Uterus (tissue), 4 donors: Measurements from ENCODE around the gene RNF169. TPM values are rescaled to one million over a fixed set of nuclear protein-coding genes. Genes with fewer than 3 reads are reported as not detected.
"Not testable (repeated sequence)": the region's sequence is repeated elsewhere in the genome, so short reads cannot be mapped to it uniquely, and the experiment has no call there.

Experiments used
- DNase-seq, 2 donors: peaks; one replicate each; pipeline ENCODE4 v3.0.0-alpha.2; 2019 to 2020
- H3K27ac ChIP-seq, 2 donors: fragments of 200-600 bp; sonication (generic); 1 replicate in 1 of 2; 2 replicates in 1 of 2; pipeline ENCODE4 v1.5.1; 2016 to 2018
- H3K27me3 ChIP-seq, 2 donors: fragments of 200-600 bp; sonication (generic); one replicate each; pipeline ENCODE4 v1.5.1; 2018 to 2019; ENCODE audit warnings: control low read depth in 1 of 2
- H3K36me3 ChIP-seq, 2 donors: fragments of 200-600 bp; sonication (generic); one replicate each; pipeline ENCODE4 v1.5.1; 2019; ENCODE audit warnings: control low read depth in 1 of 2
- H3K4me1 ChIP-seq, 2 donors: fragments of 200-600 bp; sonication (generic); one replicate each; pipeline ENCODE4 v1.5.1; 2018 to 2019; ENCODE audit warnings: control low read depth in 1 of 2
- H3K4me3 ChIP-seq, 2 donors: fragments of 200-600 bp; sonication (generic); 1 replicate in 1 of 2; 2 replicates in 1 of 2; pipeline ENCODE4 v1.5.1; 2018 to 2019; ENCODE audit warnings: mild to moderate bottlenecking in 1 of 2
- H3K9me3 ChIP-seq, 2 donors: fragments of 200-600 bp; sonication (generic); one replicate each; pipeline ENCODE4 v1.5.1; 2019; ENCODE audit warnings: control low read depth in 1 of 2
- CTCF ChIP-seq, 4 experiments: fragments of 200-600 bp in 2 of 4; fragments of 450-650 bp in 2 of 4; sonication (generic) in 2 of 4; IDR thresholded peaks; one replicate each; pipeline ENCODE4 v1.5.1; 2016 to 2019; ENCODE audit warnings: antibody characterized with exemption in 4 of 4, mild to moderate bottlenecking in 2 of 4, moderate library complexity in 1 of 4
- POLR2A ChIP-seq, 2 donors: fragments of 450-650 bp; IDR thresholded peaks; one replicate each; pipeline ENCODE4 v1.6.1; 2016; ENCODE audit warnings: antibody characterized with exemption in 2 of 2, mild to moderate bottlenecking in 1 of 2, moderate library complexity in 1 of 2
- intact Hi-C: fragments of 100-400 bp; cut with DNase I; formaldehyde crosslinking; loops from one replicate; pipeline ENCODE4 v1.15.1; 2023; ENCODE audit warnings: low total_unique reads
- total RNA-seq, 4 donors: library from RNA; depleted of rRNA in 3 of 4; stranded (reverse); fragments of >200 nt in 3 of 4; gene quantifications; one replicate each; pipeline versions ENCODE4 v1.1.0 to v1.2.4, GENCODE V29; 2014 to 2023
- donor health status: DM: yes; HTN: yes; CAD: no.

The RNF169 gene
- total RNA-seq, 4 donors from 2014 or later: 15.0 to 42.4 (median 25.0) TPM

- H3K27ac ChIP-seq: no peak overlapping the region
- no peaks in the 10 kb centered on the region for H3K36me3 ChIP-seq
- intact Hi-C loops: no loop called here
- H3K4me1 ChIP-seq: peaks cover 0 to 8% of the 10 kb centered on the region in 2 donors
- no peaks in the 10 kb centered on the region for H3K27me3 ChIP-seq
- no peak for DNase-seq
- no peak overlapping the region for H3K4me3 ChIP-seq
- no peak for TF ChIP-seq CTCF (IDR thresholded peaks at IDR 0.05)
- no peaks in the 10 kb centered on the region for H3K9me3 ChIP-seq
Measured at GRCh38 chr11:74751303-74751702, 2.7 kb downstream of the RNF169 start.

- no peak for TF ChIP-seq CTCF (IDR thresholded peaks at IDR 0.05)
- TF ChIP-seq POLR2A (IDR thresholded peaks at IDR 0.05): no peak
- intact Hi-C loops: no loop called here
- no peaks in the 10 kb centered on the region for H3K9me3 ChIP-seq
Measured at GRCh38 chr11:74754507-74755252, 6.0 kb downstream of the RNF169 start.

GRCh38 chr11:74755395-74755995 is 6.8 kb downstream of the RNF169 start:
- H3K27ac ChIP-seq: no peak overlapping the region

More at GRCh38 chr11:74754507-74755252, 6.0 kb downstream of the RNF169 start:
- Histone ChIP-seq H3K27me3 (no peaks in the 10 kb centered on the region), H3K4me1 (no peaks in the 10 kb centered on the region), H3K27ac (peak overlapping the region in 1 of 2 donors; percentile 1), H3K4me3 (no peak overlapping the region), H3K36me3 (no peaks in the 10 kb centered on the region)
- no peak for DNase-seq

GRCh38 chr11:74756571-74756970 is 7.9 kb downstream of the RNF169 start:
- intact Hi-C loops: no loop called here
- DNase-seq: no peak
- TF ChIP-seq CTCF (IDR thresholded peaks at IDR 0.05) (no peak), POLR2A (IDR thresholded peaks at IDR 0.05) (no peak)

More at GRCh38 chr11:74755395-74755995, 6.8 kb downstream of the RNF169 start:
- Histone ChIP-seq H3K9me3 (no peaks in the 10 kb centered on the region), H3K36me3 (no peaks in the 10 kb centered on the region), H3K4me3 (no peak overlapping the region), H3K4me1 (no peaks in the 10 kb centered on the region), H3K27me3 (no peaks in the 10 kb centered on the region)
- DNase-seq: no peak
- TF ChIP-seq CTCF (IDR thresholded peaks at IDR 0.05) (no peak), POLR2A (IDR thresholded peaks at IDR 0.05) (no peak)
- intact Hi-C loops: no loop called here

GRCh38 chr11:74766905-74767304 is 18.3 kb downstream of the RNF169 start:
- intact Hi-C loops: no loop called here

More at GRCh38 chr11:74756571-74756970, 7.9 kb downstream of the RNF169 start:
- H3K27me3 ChIP-seq: no peaks in the 10 kb centered on the region
- H3K4me1 ChIP-seq: no peaks in the 10 kb centered on the region
- no peaks in the 10 kb centered on the region for H3K36me3 ChIP-seq
- no peak overlapping the region for H3K4me3 ChIP-seq
- no peaks in the 10 kb centered on the region for H3K9me3 ChIP-seq
- H3K27ac ChIP-seq: no peak overlapping the region

GRCh38 chr11:74768172-74768651 is 19.6 kb downstream of the RNF169 start:
- H3K9me3 ChIP-seq, H3K36me3 ChIP-seq, H3K27ac ChIP-seq, DNase-seq, H3K27me3 ChIP-seq, H3K4me1 ChIP-seq, H3K4me3 ChIP-seq, intact Hi-C loops: not testable (repeated sequence)

More at GRCh38 chr11:74766905-74767304, 18.3 kb downstream of the RNF169 start:
- no peak overlapping the region for H3K4me3 ChIP-seq
- no peaks in the 10 kb centered on the region for H3K9me3 ChIP-seq
- H3K27me3 ChIP-seq: no peaks in the 10 kb centered on the region
- H3K4me1 ChIP-seq: no peaks in the 10 kb centered on the region
- no peak overlapping the region for H3K27ac ChIP-seq
- TF ChIP-seq CTCF (IDR thresholded peaks at IDR 0.05) (no peak), POLR2A (IDR thresholded peaks at IDR 0.05) (no peak)
- H3K36me3 ChIP-seq: no peaks in the 10 kb centered on the region
- no peak for DNase-seq
